ENCODE data around the gene TOMM34.

TOMM34 gene

GRCh38 chr20:44930517-44931168 is 29.6 kb downstream of the TOMM34 start:
- no peak for DNase-seq (ENCODE audit: low spot score)

- no peak for DNase-seq (ENCODE audit: low spot score)
These were observed 31.6 kb downstream of the TOMM34 start for GRCh38 chr20:44928595-44928994.

GRCh38 chr20:44924541-44924940 is 35.7 kb downstream of the TOMM34 start:
- no peak for DNase-seq (ENCODE audit: low spot score)

GRCh38 chr20:44921447-44921846 is 38.8 kb downstream of the TOMM34 start:
- DNase-seq (ENCODE audit: low spot score) = no peak

- DNase-seq (ENCODE audit: low spot score) = no peak
These were observed 41.4 kb downstream of the TOMM34 start for GRCh38 chr20:44918761-44919160.

GRCh38 chr20:44918342-44918741 is 41.9 kb downstream of the TOMM34 start:
- no peak for DNase-seq (ENCODE audit: low spot score)

GRCh38 chr20:44917399-44917798 is 42.8 kb downstream of the TOMM34 start:
- no peak for DNase-seq (ENCODE audit: low spot score)

GRCh38 chr20:44916586-44916985 is 43.6 kb downstream of the TOMM34 start:
- DNase-seq (ENCODE audit: low spot score) = no peak

- DNase-seq (ENCODE audit: low spot score) = no peak
These were observed 45.3 kb downstream of the TOMM34 start for GRCh38 chr20:44914924-44915323.

GRCh38 chr20:44912189-44912588 is 48.0 kb downstream of the TOMM34 start:
- no peak for DNase-seq (ENCODE audit: low spot score)

GRCh38 chr20:44911264-44911921 is 48.8 kb downstream of the TOMM34 start:
- peak; percentile 31 for DNase-seq (ENCODE audit: low spot score)

- DNase-seq (ENCODE audit: low spot score) = no peak
These were observed 49.4 kb downstream of the TOMM34 start for GRCh38 chr20:44910690-44911262.

GRCh38 chr20:44909872-44910689 is 50.1 kb downstream of the TOMM34 start, which contains the start of gene PABPC1L:
Gene PABPC1L (plus strand): TSS chr20:44910060. CDS start chr20:44910144, 84 bp downstream.
- DNase-seq (ENCODE audit: low spot score) = peak; percentile 79

GRCh38 chr20:44908987-44909871 is 51.0 kb downstream of the TOMM34 start:
- DNase-seq (ENCODE audit: low spot score) = no peak

GRCh38 chr20:44904377-44904776 is 55.8 kb downstream of the TOMM34 start:
- no peak for DNase-seq (ENCODE audit: low spot score)

- peak; percentile 27 for DNase-seq (ENCODE audit: low spot score)
These were observed 58.2 kb downstream of the TOMM34 start for GRCh38 chr20:44901974-44902373.

- no peak for DNase-seq (ENCODE audit: low spot score)
These were observed 59.9 kb downstream of the TOMM34 start for GRCh38 chr20:44900231-44900854.

GRCh38 chr20:44897133-44897532 is 63.1 kb downstream of the TOMM34 start:
- DNase-seq (ENCODE audit: low spot score) = no peak

- no peak for DNase-seq (ENCODE audit: low spot score)
These were observed 63.6 kb downstream of the TOMM34 start for GRCh38 chr20:44896583-44896982.

- DNase-seq (ENCODE audit: low spot score) = no peak
These were observed 65.2 kb downstream of the TOMM34 start for GRCh38 chr20:44894959-44895358.
